H1 (cell line): ENCODE measurements around the gene ZNF747. TPM values are rescaled to one million over a fixed set of nuclear protein-coding genes. Genes with fewer than 3 reads are reported as not detected.
"Not testable (repeated sequence)": the region's sequence is repeated elsewhere in the genome, so short reads cannot be mapped to it uniquely, and the experiment has no call there.

Experiments
- CTCF ChIA-PET: fragments of 300-600 bp; sonication (Branson Sonifier 250); formaldehyde crosslinking; loops from one replicate; lab custom pipeline; 2021; ENCODE audit not compliant: partially characterized antibody; lab: Charles Lee
- POLR2A ChIA-PET: fragments of 300-600 bp; sonication (Branson Sonifier 250); formaldehyde crosslinking; loops from one replicate; lab custom pipeline; 2021; ENCODE audit warnings: inconsistent platforms; ENCODE audit not compliant: partially characterized antibody; lab: Charles Lee
- DNase-seq, 2 experiments: peaks; one replicate each; pipeline versions ENCODE4 v3.0.0 to v3.0.0-alpha.2; 2010 to 2022; ENCODE audit warnings: low spot score in 2 of 2, low read depth in 1 of 2, mixed read lengths in 1 of 2
- FAIRE-seq: peaks from 2 replicates; lab custom pipeline; 2011; peaks lifted over from hg19 to GRCh38; lab: Jason Lieb, UNC
- H2AFZ ChIP-seq: 2 replicates; pipeline ENCODE4 v1.8.1; 2012; ENCODE audit warnings: low read length, inconsistent platforms
- H2AK5ac ChIP-seq: 2 replicates; pipeline ENCODE4 v1.6.1; 2013; ENCODE audit warnings: low read depth, low read length
- H2BK120ac ChIP-seq: replicated peaks from 2 replicates; pipeline ENCODE3; 2013; ENCODE audit warnings: low read depth, low read length, inconsistent platforms
- H2BK12ac ChIP-seq: 2 replicates; pipeline ENCODE4 v1.6.1; 2013; ENCODE audit warnings: low read depth, low read length
- H2BK15ac ChIP-seq: 2 replicates; pipeline ENCODE4 v1.6.1; 2013; ENCODE audit warnings: low read length
- H2BK20ac ChIP-seq: 2 replicates; pipeline ENCODE4 v1.6.1; 2013; ENCODE audit warnings: low read length
- H2BK5ac ChIP-seq: 2 replicates; pipeline ENCODE4 v1.6.1; 2013; ENCODE audit warnings: low read depth, low read length
- H3K14ac ChIP-seq: 2 replicates; pipeline ENCODE4 v1.6.1; 2013; ENCODE audit warnings: inconsistent platforms; ENCODE audit not compliant: insufficient read length
- H3K18ac ChIP-seq: 2 replicates; pipeline ENCODE4 v1.6.1; 2013; ENCODE audit warnings: low read length; ENCODE audit errors: extremely low read depth
- H3K23ac ChIP-seq: 2 replicates; pipeline ENCODE4 v1.6.1; 2013; ENCODE audit warnings: inconsistent platforms; ENCODE audit not compliant: insufficient read length
- H3K23me2 ChIP-seq: 2 replicates; pipeline ENCODE4 v1.6.1; 2013; ENCODE audit warnings: low read depth, low read length
- H3K27ac ChIP-seq: 2 replicates; pipeline ENCODE4 v1.6.1; 2011; ENCODE audit warnings: low read depth, low read length, inconsistent platforms
- H3K27me3 ChIP-seq, 4 experiments: replicated peaks in 1 of 4; 1 replicate in 1 of 4; 2 replicates in 3 of 4; pipeline versions ENCODE4 v1.6.1 to v1.8.1; 2011 to 2013; ENCODE audit warnings: low read length in 3 of 4, mild to moderate bottlenecking in 3 of 4, inconsistent platforms in 2 of 4, mixed read lengths in 2 of 4, moderate library complexity in 1 of 4; ENCODE audit not compliant: control insufficient read depth in 3 of 4, insufficient read depth in 3 of 4; ENCODE audit errors: extremely low read depth in 1 of 4
- H3K36me3 ChIP-seq, 4 experiments: 2 replicates each; pipeline versions ENCODE4 v1.6.1 to v1.8.1; 2011 to 2013; ENCODE audit warnings: mild to moderate bottlenecking in 4 of 4, low read length in 3 of 4, moderate library complexity in 2 of 4, control low read depth in 1 of 4, inconsistent platforms in 1 of 4; ENCODE audit not compliant: insufficient read depth in 4 of 4, control insufficient read depth in 2 of 4
- H3K4ac ChIP-seq: replicated peaks from 2 replicates; pipeline ENCODE3; 2013; ENCODE audit warnings: low read length, low read depth, mixed read lengths, inconsistent platforms; ENCODE audit not compliant: insufficient read length
- H3K4me1 ChIP-seq, 4 experiments: replicated peaks in 1 of 4; 1 replicate in 1 of 4; 2 replicates in 3 of 4; pipeline versions ENCODE4 v1.6.1 to v1.8.1; 2011 to 2013; ENCODE audit warnings: low read length in 3 of 4, inconsistent platforms in 2 of 4, mixed read lengths in 1 of 4; ENCODE audit not compliant: insufficient read depth in 4 of 4, control insufficient read depth in 3 of 4
- H3K4me2 ChIP-seq, 2 experiments: 2 replicates each; pipeline versions ENCODE4 v1.6.1 to v1.8.1; 2011 to 2013; ENCODE audit warnings: low read depth in 2 of 2, low read length in 2 of 2, control low read depth in 1 of 2, inconsistent platforms in 1 of 2, mild to moderate bottlenecking in 1 of 2; ENCODE audit not compliant: insufficient read depth in 1 of 2
- H3K4me3 ChIP-seq, 4 experiments: fragments of 200-600, 300-600 bp in 1 of 4; sonication (generic), shearing (Covaris generic), sonication (Bioruptor Twin) in 1 of 4; 2 replicates each; pipeline versions ENCODE4 v1.5.1 to v1.8.1; 2011 to 2016; ENCODE audit warnings: low read length in 4 of 4, low read depth in 3 of 4, control low read depth in 2 of 4, inconsistent platforms in 2 of 4, mild to moderate bottlenecking in 2 of 4, mixed read lengths in 1 of 4, moderate library complexity in 1 of 4; ENCODE audit not compliant: insufficient read depth in 2 of 4; ENCODE audit errors: extremely low read depth in 1 of 4
- H3K56ac ChIP-seq: replicated peaks from 2 replicates; pipeline ENCODE3; 2013; ENCODE audit warnings: low read depth, mild to moderate bottlenecking, mixed read lengths, low read length, inconsistent platforms; ENCODE audit not compliant: insufficient read length
- H3K79me1 ChIP-seq: 2 replicates; pipeline ENCODE4 v1.6.1; 2013; ENCODE audit warnings: low read depth, low read length, control low read depth
- H3K79me2 ChIP-seq, 2 experiments: 2 replicates each; pipeline versions ENCODE4 v1.6.1 to v1.8.1; 2012 to 2013; ENCODE audit warnings: low read length in 2 of 2, mild to moderate bottlenecking in 2 of 2, inconsistent platforms in 1 of 2; ENCODE audit not compliant: insufficient read depth in 2 of 2, control insufficient read depth in 1 of 2
- H3K9ac ChIP-seq, 4 experiments: replicated peaks in 1 of 4; 1 replicate in 1 of 4; 2 replicates in 3 of 4; pipeline versions ENCODE4 v1.6.1 to v1.8.1; 2011 to 2013; ENCODE audit warnings: low read depth in 3 of 4, low read length in 3 of 4, control low read depth in 2 of 4, mild to moderate bottlenecking in 2 of 4, moderate library complexity in 2 of 4, inconsistent platforms in 1 of 4; ENCODE audit errors: extremely low read depth in 1 of 4
- H3K9me3 ChIP-seq, 2 experiments: 2 replicates each; pipeline versions ENCODE4 v1.6.1 to v1.8.1; 2012 to 2013; ENCODE audit warnings: mild to moderate bottlenecking in 2 of 2, moderate library complexity in 2 of 2, control low read depth in 1 of 2, inconsistent platforms in 1 of 2, low read depth in 1 of 2, low read length in 1 of 2, mixed read lengths in 1 of 2; ENCODE audit not compliant: insufficient read depth in 2 of 2
- H4K20me1 ChIP-seq, 2 experiments: replicated peaks in 1 of 2; 2 replicates each; pipeline versions ENCODE3 to v1.8.1; 2011 to 2013; ENCODE audit warnings: inconsistent platforms in 2 of 2, low read length in 2 of 2, mild to moderate bottlenecking in 1 of 2; ENCODE audit not compliant: insufficient read depth in 2 of 2, control insufficient read depth in 1 of 2
- H4K5ac ChIP-seq: 2 replicates; pipeline ENCODE4 v1.6.1; 2013; ENCODE audit warnings: low read length, low read depth, mixed read lengths, inconsistent platforms; ENCODE audit not compliant: insufficient read length
- H4K8ac ChIP-seq: 2 replicates; pipeline ENCODE4 v1.8.0; 2013; ENCODE audit warnings: mild to moderate bottlenecking, moderate library complexity, low read length, inconsistent platforms; ENCODE audit not compliant: insufficient read depth; ENCODE audit errors: extremely low read depth
- H4K91ac ChIP-seq: replicated peaks from 2 replicates; pipeline ENCODE3; 2013; ENCODE audit warnings: low read length, mixed read lengths, inconsistent platforms; ENCODE audit not compliant: insufficient read length
- WGBS, 2 experiments: shearing (Covaris generic) in 1 of 2; methylation state at CpG; one replicate each; pipeline versions ENCODE4 v1.1.6 to v1.1.7; 2013 to 2015; ENCODE audit warnings: low lambda C conversion rate in 2 of 2, mixed read lengths in 2 of 2, inconsistent platforms in 1 of 2, low coverage in 1 of 2, missing lambda C conversion rate in 1 of 2; ENCODE audit not compliant: insufficient replicate concordance in 2 of 2, insufficient coverage in 1 of 2, insufficient read length in 1 of 2; ENCODE audit errors: extremely low coverage in 1 of 2, missing lambda C conversion rate in 1 of 2; 5-methylcytosine and 5-hydroxymethylcytosine counted together
- polyA plus RNA-seq, 7 experiments: library from polyadenylated mRNA; depleted of rRNA in 3 of 7; stranded (reverse) in 5 of 7; unstranded in 2 of 7; fragments of >200 nt in 5 of 7; fragments of 200-250 nt in 2 of 7; gene quantifications; 1 replicate in 5 of 7; 2 replicates in 1 of 7; 4 replicates in 1 of 7; pipeline versions ENCODE4 v1.2.1 to v1.2.3, GENCODE V29; 2011 to 2013; ENCODE audit warnings: missing spikeins in 2 of 7, mixed read lengths in 2 of 7
- total RNA-seq: library from RNA; stranded (reverse); fragmentation: NEBNext Ultra II Directional; extraction: Animal tissue kit (Norgen Biotek cat#: 25700); gene quantifications from 2 replicates; pipeline ENCODE4 v1.2.1, GENCODE V29; 2021

The ZNF747 gene
- total and polyA plus RNA-seq, 2 of the 8 experiments (the other 6 are each of a cell fraction or from before 2014, with no cell fraction given), result 9.9 to 10.3 TPM

DNA sequence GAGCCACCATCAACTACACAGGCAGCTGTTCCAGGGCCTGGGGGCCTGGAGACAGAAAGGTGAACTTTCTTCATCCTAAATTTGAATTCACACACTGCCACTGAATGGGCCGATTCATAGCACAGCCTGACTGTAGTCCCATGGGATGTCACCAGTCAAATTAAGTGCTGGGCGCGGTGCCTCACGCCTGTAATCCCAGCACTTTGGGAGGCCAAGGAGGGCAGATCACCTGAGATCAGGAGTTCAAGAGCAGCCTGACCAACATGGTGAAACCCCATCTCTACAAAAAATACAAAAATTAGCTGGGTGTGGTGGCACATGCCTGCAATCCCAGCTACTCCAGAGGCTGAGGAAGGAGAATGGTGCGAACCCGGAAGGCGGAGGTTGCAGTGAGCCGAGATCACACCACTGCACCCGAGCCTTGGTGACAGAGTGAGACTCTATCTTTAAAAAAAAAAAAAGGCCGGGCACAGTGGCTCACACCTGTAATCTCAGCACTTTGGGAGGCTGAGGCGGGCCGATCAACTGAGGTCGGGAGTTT, 5.4 kb upstream of the ZNF747 start:
- CTCF ChIA-PET, result interaction anchor here (0.6 to 1.4 kb wide), 3 partner anchors 18 to 35 kb away, joined by 3 read pairs; partner anchors contain the start of gene ZNF764
- WGBS, 2 experiments, result 87% methylated on average over 10 of the region's 13 CpGs; no CpG with 5 or more reads in 1 of the 2 experiments

More for the DNA sequence above, 5.4 kb upstream of the ZNF747 start:
- not testable (repeated sequence) for H3K56ac ChIP-seq, H2BK15ac ChIP-seq, H3K4ac ChIP-seq, H4K20me1 ChIP-seq, H3K4me3 ChIP-seq, H3K4me2 ChIP-seq, H3K23ac ChIP-seq, H3K14ac ChIP-seq, DNase-seq, H3K27ac ChIP-seq, H3K27me3 ChIP-seq, H4K5ac ChIP-seq, H2AFZ ChIP-seq, H2AK5ac ChIP-seq, H3K23me2 ChIP-seq, H3K9ac ChIP-seq, H4K8ac ChIP-seq, H3K36me3 ChIP-seq, H3K79me2 ChIP-seq, H2BK20ac ChIP-seq, H2BK120ac ChIP-seq, H2BK12ac ChIP-seq, H3K9me3 ChIP-seq, H4K91ac ChIP-seq, H2BK5ac ChIP-seq, H3K79me1 ChIP-seq, FAIRE-seq
- POLR2A ChIA-PET, result interaction anchor here (1.0 to 1.2 kb wide), 4 partner anchors 11 to 122 kb away, joined by 3 to 4 read pairs (median 3); partner anchors contain the start of genes ZNF689 and ZNF764
- peak overlapping the region; percentile 48; the same call in 1 of the 2 replicates for H3K18ac ChIP-seq
- H3K4me1 ChIP-seq, result peaks cover 7 to 27% (median 17%) of the 10 kb centered on the region in 4 experiments
